Vagina (tissue), 2 donors: ENCODE results near the gene CPNE6. TPM values are rescaled to one million over a fixed set of nuclear protein-coding genes. Genes with fewer than 3 reads are reported as not detected.
A peak's percentile ranks its signal among the peaks of the same experiment; 100 is the strongest.

ENCODE experiments used
- DNase-seq, 2 donors: peaks; one replicate each; pipeline ENCODE4 v3.0.0-alpha.2; 2017; ENCODE audit errors: extremely low spot score in 2 of 2
- H3K27ac ChIP-seq: fragments of 200-600 bp; sonication (generic); one replicate; pipeline ENCODE4 v1.5.1; 2019
- H3K27me3 ChIP-seq: fragments of 200-600 bp; sonication (generic); one replicate; pipeline ENCODE4 v1.5.1; 2019
- H3K36me3 ChIP-seq, 2 donors: fragments of 200-600 bp; sonication (generic); one replicate each; pipeline ENCODE4 v1.5.1; 2017 to 2019
- H3K4me1 ChIP-seq: fragments of 200-600 bp; sonication (generic); one replicate; pipeline ENCODE4 v1.5.1; 2019
- H3K4me3 ChIP-seq, 2 donors: fragments of 200-600 bp; sonication (generic); 1 replicate in 1 of 2; 2 replicates in 1 of 2; pipeline ENCODE4 v1.5.1; 2016 to 2019
- H3K9me3 ChIP-seq: fragments of 200-600 bp; sonication (generic); one replicate; pipeline ENCODE4 v1.5.1; 2019
- POLR2A ChIP-seq, 2 donors: fragments of 450-650 bp; IDR thresholded peaks; one replicate each; pipeline ENCODE4 v1.6.1; 2017; ENCODE audit warnings: antibody characterized with exemption in 2 of 2, mild to moderate bottlenecking in 2 of 2, moderate library complexity in 2 of 2
- POLR2AphosphoS5 ChIP-seq, 2 donors: sonication (generic); formaldehyde crosslinking; IDR thresholded peaks; one replicate each; pipeline ENCODE4 v1.9.0; 2017; ENCODE audit warnings: antibody characterized with exemption in 2 of 2, mild to moderate bottlenecking in 2 of 2, low read depth in 1 of 2; ENCODE audit not compliant: insufficient read depth in 1 of 2
- intact Hi-C: fragments of 100-400 bp; cut with DNase I; formaldehyde crosslinking; loops from one replicate; pipeline ENCODE4 v1.15.1; 2023
- total RNA-seq: library from RNA; depleted of rRNA; stranded (reverse); fragments of >200 nt; gene quantifications from one replicate; pipeline ENCODE4 v1.2.3, GENCODE V29; 2016
- TF ChIP-seq, protein P1 (sequence below), 3 experiments: fragments of 450-650 bp in 2 of 3; fragments of 200-600 bp in 1 of 3; sonication (generic) in 1 of 3; IDR thresholded peaks; one replicate each; pipeline ENCODE4 v1.5.1; 2017 to 2019; ENCODE audit warnings: antibody characterized with exemption in 3 of 3, mild to moderate bottlenecking in 2 of 3, moderate library complexity in 2 of 3

The CPNE6 gene
- total RNA-seq, 1 donor from 2014 or later = not detected

DNA sequence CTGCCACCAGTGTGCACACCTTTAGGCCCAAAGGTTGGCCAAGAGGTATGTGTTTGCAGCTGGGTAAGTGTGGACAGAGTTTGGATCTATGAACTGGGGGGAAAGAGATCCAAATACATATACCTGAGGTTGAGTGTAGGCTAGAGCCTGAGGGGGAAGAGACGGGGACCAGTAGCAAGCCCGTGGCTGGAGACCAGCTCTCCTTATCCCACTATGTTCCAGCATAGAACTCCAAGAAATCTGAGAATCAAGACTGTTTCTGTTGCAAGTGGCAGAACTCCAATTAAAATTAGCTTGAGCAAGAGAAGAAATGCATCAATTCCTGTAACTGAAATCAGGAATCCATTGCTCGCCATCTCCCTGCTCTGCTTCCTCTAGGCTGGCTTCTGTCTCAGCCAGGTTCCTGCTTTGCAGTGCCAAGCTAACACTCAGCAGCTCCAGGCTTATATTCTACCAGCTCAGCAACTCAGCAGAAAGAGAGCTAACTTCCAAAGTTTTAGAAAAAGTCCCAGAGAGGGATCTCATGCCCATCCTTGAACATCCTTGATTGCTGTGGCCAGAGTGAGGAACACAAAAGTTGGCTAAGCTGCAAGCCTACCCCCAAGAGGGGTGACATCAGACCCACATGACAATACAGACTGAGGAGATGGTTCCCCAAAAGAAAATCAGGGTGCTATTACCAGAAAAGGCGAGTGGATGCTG lies 21.3 kb downstream of the CPNE6 start:
- TF ChIP-seq POLR2AphosphoS5 (IDR thresholded peaks at IDR 0.05; ENCODE audit: insufficient read depth in 1 of 2, low read depth in 1 of 2) = no peak
- TF ChIP-seq POLR2A (IDR thresholded peaks at IDR 0.05) = no peak
- TF ChIP-seq, protein P1, sequence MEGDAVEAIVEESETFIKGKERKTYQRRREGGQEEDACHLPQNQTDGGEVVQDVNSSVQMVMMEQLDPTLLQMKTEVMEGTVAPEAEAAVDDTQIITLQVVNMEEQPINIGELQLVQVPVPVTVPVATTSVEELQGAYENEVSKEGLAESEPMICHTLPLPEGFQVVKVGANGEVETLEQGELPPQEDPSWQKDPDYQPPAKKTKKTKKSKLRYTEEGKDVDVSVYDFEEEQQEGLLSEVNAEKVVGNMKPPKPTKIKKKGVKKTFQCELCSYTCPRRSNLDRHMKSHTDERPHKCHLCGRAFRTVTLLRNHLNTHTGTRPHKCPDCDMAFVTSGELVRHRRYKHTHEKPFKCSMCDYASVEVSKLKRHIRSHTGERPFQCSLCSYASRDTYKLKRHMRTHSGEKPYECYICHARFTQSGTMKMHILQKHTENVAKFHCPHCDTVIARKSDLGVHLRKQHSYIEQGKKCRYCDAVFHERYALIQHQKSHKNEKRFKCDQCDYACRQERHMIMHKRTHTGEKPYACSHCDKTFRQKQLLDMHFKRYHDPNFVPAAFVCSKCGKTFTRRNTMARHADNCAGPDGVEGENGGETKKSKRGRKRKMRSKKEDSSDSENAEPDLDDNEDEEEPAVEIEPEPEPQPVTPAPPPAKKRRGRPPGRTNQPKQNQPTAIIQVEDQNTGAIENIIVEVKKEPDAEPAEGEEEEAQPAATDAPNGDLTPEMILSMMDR (IDR thresholded peaks at IDR 0.05) = no peak
- no peak overlapping the region for H3K4me3 ChIP-seq
- intact Hi-C loops = loop anchor here (5.0 kb wide), 1 partner anchor 80 kb away; no protein-coding TSS in a partner anchor
- no peaks in the 10 kb centered on the region for H3K27me3 ChIP-seq
- DNase-seq = no peak
- H3K27ac ChIP-seq = peak overlapping the region; percentile 93
- no peaks in the 10 kb centered on the region for H3K36me3 ChIP-seq
- H3K9me3 ChIP-seq = no peaks in the 10 kb centered on the region
- H3K4me1 ChIP-seq = peaks cover 23% of the 10 kb centered on the region

DNA sequence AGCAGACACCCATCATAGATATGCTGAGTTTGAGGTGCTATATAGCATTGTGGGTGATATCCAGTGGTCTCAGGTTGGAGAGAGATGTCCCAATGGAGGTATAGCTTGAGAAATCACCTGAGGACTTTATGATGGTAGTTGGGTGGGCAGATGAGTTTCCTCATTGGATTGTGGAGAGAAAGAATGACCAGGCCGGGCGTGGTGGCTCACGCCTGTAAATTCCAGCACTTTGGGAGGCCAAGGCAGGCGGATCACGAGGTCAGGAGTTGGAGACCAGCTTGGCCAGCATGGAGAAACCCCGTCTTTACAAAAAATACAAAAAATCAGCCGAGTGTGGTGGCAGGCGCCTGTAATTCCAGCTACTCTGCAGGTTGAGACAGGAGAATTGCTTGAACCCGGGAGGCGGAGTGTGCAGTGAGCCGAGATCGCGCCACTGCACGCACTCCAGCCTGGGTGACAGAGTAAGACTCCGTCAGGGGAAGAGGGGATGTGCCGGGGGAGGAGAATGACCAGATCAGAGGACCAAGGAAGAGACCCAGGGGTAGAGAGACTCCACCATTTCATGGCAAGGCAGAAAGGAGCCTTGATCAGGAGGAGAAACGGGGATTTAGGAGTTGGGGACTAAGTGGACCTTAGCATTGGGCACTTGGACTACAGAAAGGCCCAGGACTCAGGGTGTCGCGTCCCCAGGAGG lies 22.0 kb downstream of the CPNE6 start:
- no peak for DNase-seq
- no peaks in the 10 kb centered on the region for H3K27me3 ChIP-seq
- no peaks in the 10 kb centered on the region for H3K9me3 ChIP-seq
- TF ChIP-seq, protein P1 (IDR thresholded peaks at IDR 0.05) = no peak
- H3K36me3 ChIP-seq = no peaks in the 10 kb centered on the region
- H3K4me3 ChIP-seq = peak overlapping the region; percentile 95 to 96
- H3K27ac ChIP-seq = peak overlapping the region; percentile 93
- intact Hi-C loops = loop anchor here (5.0 kb wide), 1 partner anchor 81 kb away; no protein-coding TSS in a partner anchor
- peaks cover 23% of the 10 kb centered on the region for H3K4me1 ChIP-seq

DNA sequence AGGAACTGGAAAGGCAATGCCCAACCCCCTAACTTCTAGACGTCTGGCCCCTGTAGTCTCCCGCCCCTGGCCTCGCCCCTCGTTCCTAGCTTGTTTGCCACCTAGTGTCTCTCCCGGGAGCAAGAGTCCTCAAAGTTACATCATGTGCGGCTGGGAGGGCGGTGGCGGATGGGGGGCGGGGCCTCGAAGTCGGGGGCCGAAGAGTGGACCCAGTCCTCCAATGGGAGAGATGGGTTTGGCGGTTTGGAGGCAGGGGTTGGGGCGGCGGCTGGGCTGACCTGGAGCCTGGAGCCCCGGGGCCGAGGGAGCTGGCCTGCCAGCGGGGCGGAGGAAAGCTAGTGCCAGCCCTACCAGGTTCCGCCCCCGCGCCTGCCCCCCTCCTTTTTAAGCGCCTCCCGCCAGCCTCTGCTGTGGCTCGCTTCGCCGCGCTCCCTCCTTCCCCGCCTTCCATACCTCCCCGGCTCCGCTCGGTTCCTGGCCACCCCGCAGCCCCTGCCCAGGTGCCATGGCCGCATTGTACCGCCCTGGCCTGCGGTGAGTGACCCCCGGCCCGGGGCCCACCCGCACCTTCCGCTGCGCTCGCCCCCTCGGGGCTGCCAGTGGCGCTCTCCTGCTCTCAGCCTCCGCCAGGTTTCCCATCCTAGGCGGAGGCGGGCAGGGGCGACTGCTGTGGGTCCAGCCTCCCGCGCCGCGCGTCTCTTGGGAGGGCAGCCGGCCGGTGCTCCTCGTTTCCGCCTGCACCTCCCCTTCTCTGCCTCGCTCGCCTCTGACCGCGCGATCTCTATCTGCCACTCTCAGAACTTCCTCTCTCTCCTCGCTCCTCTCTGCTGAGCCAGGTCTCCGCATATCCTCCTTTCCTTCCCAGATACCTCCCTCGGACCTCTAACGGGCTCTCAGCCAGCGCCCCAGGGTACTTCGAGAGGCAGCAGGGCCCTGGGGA lies 22.8 kb downstream of the CPNE6 start, which contains the start of gene PCK2:
Gene PCK2 (plus strand): TSS at position 411 of the 940 bp plus-strand sequence. CDS start 95 bp downstream, at position 506.
- peak within 1 kb of the TSS; percentile 93 for H3K27ac ChIP-seq
- H3K36me3 ChIP-seq = no peaks in the 10 kb centered on the region
- H3K4me1 ChIP-seq = peaks cover 23% of the 10 kb centered on the region
- TF ChIP-seq POLR2AphosphoS5 (IDR thresholded peaks at IDR 0.05; ENCODE audit: insufficient read depth in 1 of 2, low read depth in 1 of 2) (peak; percentile 27 to 86), POLR2A (IDR thresholded peaks at IDR 0.05) (peak in 1 of 2 donors; percentile 51)
- TF ChIP-seq, protein P1 (IDR thresholded peaks at IDR 0.05) = peak in 1 of 3 experiments; percentile 5
- no peaks in the 10 kb centered on the region for H3K27me3 ChIP-seq
- intact Hi-C loops = loop anchor here (5.0 kb wide), 1 partner anchor 82 kb away; no protein-coding TSS in a partner anchor
- H3K4me3 ChIP-seq = peak within 1 kb of the TSS; percentile 95 to 96
- DNase-seq = peak in 1 of 2 donors; percentile 96
- H3K9me3 ChIP-seq = no peaks in the 10 kb centered on the region

DNA sequence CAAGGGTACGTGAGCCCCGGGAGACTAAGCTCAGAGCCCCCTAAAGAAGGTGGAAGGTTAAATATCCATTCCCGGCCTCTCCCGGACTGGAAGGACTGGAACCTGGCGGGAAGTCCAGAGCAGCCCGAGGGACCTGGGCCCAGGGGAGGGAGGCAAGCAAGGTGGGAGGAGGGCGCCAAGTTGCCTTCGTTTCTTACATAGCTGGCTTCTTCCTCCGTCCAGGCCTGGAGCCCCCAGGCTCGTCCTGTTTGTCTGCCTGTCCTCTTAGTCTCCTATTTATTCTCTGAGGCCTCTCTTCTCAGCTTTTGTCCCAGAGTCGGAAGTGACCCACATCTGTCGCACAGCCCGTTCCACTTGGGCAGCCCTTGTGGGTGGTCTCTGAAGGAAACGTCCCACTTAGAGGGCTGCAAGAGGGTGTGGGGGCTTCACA lies 23.5 kb downstream of the CPNE6 start:
- no peaks in the 10 kb centered on the region for H3K36me3 ChIP-seq
- no peaks in the 10 kb centered on the region for H3K27me3 ChIP-seq
- H3K9me3 ChIP-seq = no peaks in the 10 kb centered on the region
- TF ChIP-seq POLR2AphosphoS5 (IDR thresholded peaks at IDR 0.05; ENCODE audit: insufficient read depth in 1 of 2, low read depth in 1 of 2) (no peak), POLR2A (IDR thresholded peaks at IDR 0.05) (no peak)
- TF ChIP-seq, protein P1 (IDR thresholded peaks at IDR 0.05) = no peak
- intact Hi-C loops = loop anchor here (5.0 kb wide), 1 partner anchor 83 kb away; no protein-coding TSS in a partner anchor
- H3K4me1 ChIP-seq = peaks cover 23% of the 10 kb centered on the region
- H3K4me3 ChIP-seq = peak overlapping the region; percentile 95 to 96
- DNase-seq = no peak
- H3K27ac ChIP-seq = peak overlapping the region; percentile 93
